ENCODE data around the gene PPP1R13L. TPM values are rescaled to one million over a fixed set of nuclear protein-coding genes. Genes with fewer than 3 reads are reported as not detected.

The PPP1R13L gene
- total and polyA plus RNA-seq, 2 of the 8 experiments (the other 6 are each of a cell fraction or from before 2014, with no cell fraction given): 9.1 to 15.3 TPM

GRCh38 chr19:45444318-45445041 lies 39.6 kb upstream of the PPP1R13L start (continued):
- TF ChIP-seq SP2 (IDR thresholded peaks at IDR 0.05; ENCODE audit: low read length) (no peak), CTBP2 (IDR thresholded peaks at IDR 0.05; ENCODE audit: borderline replicate concordance, insufficient read depth, insufficient read length, low read length) (no peak), POLR2AphosphoS5 (IDR thresholded peaks at IDR 0.05; ENCODE audit: low read depth, low read length) (no peak), CTCF (IDR thresholded peaks at IDR 0.05; ENCODE audit: control extremely low read depth in 1 of 3, insufficient read depth in 1 of 3, low read depth in 1 of 3, low read length in 3 of 3) (no peak), RAD21 (IDR thresholded peaks at IDR 0.05 in 1 of 2, conservative IDR thresholded peaks at IDR 0.05 in 1 of 2; ENCODE audit: low read depth in 2 of 2, low read length in 2 of 2) (no peak), ASH2L (IDR thresholded peaks at IDR 0.05; ENCODE audit: low read length) (peak; percentile 23), BACH1 (IDR thresholded peaks at IDR 0.05; ENCODE audit: low read length) (no peak), JUND (IDR thresholded peaks at IDR 0.05; ENCODE audit: low read length) (no peak), GABPA (IDR thresholded peaks at IDR 0.05; ENCODE audit: borderline replicate concordance, insufficient read depth, low read length) (no peak), SRF (IDR thresholded peaks at IDR 0.05; ENCODE audit: low read depth, low read length) (no peak)
